HFF-Myc (cell line): ENCODE measurements around the gene PRM3.

Experiments
- DNase-seq: peaks from one replicate; pipeline ENCODE4 v3.0.0-alpha.2; 2011; ENCODE audit warnings: low read depth; ENCODE audit errors: extremely low read depth
- H3K4me3 ChIP-seq: replicated peaks from 2 replicates; pipeline ENCODE4 v1.5.1; 2011; ENCODE audit warnings: low read depth, mild to moderate bottlenecking, control low read depth, low read length
- TF ChIP-seq, protein P1 (sequence below): IDR thresholded peaks from 2 replicates; pipeline ENCODE4 v1.5.1; 2012; ENCODE audit warnings: mild to moderate bottlenecking, low read depth, low read length, control low read depth; ENCODE audit errors: missing control alignments

PRM3 gene

DNA sequence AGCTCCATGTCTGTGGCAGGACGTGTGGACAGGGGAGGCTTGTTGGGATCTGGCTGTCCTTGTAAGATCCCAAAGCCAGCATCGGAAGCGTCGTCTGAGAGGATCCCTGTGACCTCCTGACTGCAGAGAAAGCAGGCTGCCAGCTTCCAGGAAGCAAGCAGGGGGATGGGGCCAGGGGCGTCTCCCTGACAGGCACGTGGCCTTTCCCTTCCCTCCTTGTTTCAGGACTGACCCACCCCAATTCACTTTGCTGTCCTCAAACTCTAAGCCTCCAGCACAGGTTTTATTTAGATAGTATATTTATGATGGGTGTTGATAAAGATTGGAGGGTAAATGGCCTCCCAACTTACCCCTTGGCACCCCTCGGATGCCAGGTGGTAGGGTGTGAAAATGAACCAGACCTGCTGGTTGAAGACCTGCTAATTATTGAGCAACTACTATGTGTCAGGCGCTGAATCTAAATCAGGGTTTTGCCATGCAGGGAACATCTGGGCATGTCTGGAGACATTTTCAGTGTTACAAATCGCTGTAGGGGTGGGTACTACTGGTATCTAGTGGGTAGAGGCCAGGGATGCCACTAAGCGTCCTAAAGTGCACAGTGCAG, 42.0 kb downstream of the PRM3 start:
- no peak for DNase-seq
- no peak overlapping the region for H3K4me3 ChIP-seq
- TF ChIP-seq, protein P1, sequence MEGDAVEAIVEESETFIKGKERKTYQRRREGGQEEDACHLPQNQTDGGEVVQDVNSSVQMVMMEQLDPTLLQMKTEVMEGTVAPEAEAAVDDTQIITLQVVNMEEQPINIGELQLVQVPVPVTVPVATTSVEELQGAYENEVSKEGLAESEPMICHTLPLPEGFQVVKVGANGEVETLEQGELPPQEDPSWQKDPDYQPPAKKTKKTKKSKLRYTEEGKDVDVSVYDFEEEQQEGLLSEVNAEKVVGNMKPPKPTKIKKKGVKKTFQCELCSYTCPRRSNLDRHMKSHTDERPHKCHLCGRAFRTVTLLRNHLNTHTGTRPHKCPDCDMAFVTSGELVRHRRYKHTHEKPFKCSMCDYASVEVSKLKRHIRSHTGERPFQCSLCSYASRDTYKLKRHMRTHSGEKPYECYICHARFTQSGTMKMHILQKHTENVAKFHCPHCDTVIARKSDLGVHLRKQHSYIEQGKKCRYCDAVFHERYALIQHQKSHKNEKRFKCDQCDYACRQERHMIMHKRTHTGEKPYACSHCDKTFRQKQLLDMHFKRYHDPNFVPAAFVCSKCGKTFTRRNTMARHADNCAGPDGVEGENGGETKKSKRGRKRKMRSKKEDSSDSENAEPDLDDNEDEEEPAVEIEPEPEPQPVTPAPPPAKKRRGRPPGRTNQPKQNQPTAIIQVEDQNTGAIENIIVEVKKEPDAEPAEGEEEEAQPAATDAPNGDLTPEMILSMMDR: no peak

DNA sequence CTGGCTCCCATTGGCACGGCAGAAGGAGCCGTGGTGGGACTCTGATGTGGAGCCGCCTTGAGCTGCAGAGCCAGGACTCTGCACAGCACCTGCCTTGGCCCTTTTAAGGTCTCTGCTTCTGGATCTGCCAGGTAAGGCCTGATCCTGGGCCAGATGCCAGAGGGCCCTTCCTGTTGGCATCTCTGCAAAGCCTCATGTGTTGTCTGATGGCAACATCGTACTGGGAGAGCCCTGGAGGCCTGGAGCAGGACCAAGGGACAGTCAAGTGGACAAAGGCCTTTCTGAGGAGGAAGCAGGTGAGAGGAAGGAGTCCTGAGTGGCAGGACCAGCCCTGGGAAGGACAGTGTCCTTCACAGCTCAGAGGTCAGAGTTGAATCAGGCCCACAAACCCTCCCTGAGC, 43.5 kb downstream of the PRM3 start:
- H3K4me3 ChIP-seq: no peak overlapping the region
- DNase-seq: no peak
- TF ChIP-seq, protein P1: no peak

DNA sequence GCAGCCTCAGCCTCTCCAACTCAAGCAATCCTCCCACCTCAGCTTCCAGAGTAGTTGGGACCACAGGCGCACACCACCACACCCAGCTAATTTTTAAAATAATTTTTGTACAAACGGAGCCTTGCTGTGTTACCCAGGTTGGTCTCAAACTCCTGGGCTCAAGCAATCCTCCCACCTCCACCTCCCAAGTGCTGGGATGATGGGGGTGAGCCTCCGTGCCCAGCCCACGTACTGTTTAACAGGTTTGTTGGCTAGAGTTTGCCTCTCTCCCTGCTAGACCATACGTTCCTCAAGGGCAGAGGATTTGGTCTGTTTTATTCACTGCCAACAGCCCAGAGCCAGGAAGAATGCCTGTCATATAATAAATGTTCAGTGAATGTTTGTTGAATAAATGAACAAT, 44.0 kb downstream of the PRM3 start:
- no peak overlapping the region for H3K4me3 ChIP-seq
- TF ChIP-seq, protein P1: no peak
- no peak for DNase-seq

GRCh38 chr16:11225677-11226549, 47.5 kb downstream of the PRM3 start:
- no peak for DNase-seq

GRCh38 chr16:11224894-11225676, 48.3 kb downstream of the PRM3 start:
- H3K4me3 ChIP-seq: no peak overlapping the region
- no peak for DNase-seq
- TF ChIP-seq, protein P1: no peak

More at GRCh38 chr16:11225677-11226549, 47.5 kb downstream of the PRM3 start:
- no peak overlapping the region for H3K4me3 ChIP-seq
- TF ChIP-seq, protein P1: no peak

GRCh38 chr16:11224096-11224893, 49.1 kb downstream of the PRM3 start:
- no peak overlapping the region for H3K4me3 ChIP-seq
- TF ChIP-seq, protein P1: no peak
- DNase-seq: no peak
